Loucy (cell line): ENCODE data around the gene RHEB.

Experiments
- H2AFZ ChIP-seq: fragments of 200-600 bp; sonication (generic); 2 replicates; pipeline ENCODE4 v1.6.0; 2016; ENCODE audit warnings: antibody characterized with exemption, mild to moderate bottlenecking, low read length, moderate library complexity
- H3F3A ChIP-seq: fragments of 200-600 bp; 2 replicates; pipeline ENCODE4 v1.6.0; 2016; ENCODE audit warnings: antibody characterized with exemption, low read depth, mild to moderate bottlenecking
- H3K27me3 ChIP-seq: fragments of 200-600 bp; sonication (generic); 2 replicates; pipeline ENCODE4 v1.6.1; 2014; ENCODE audit warnings: low read length, mild to moderate bottlenecking; ENCODE audit not compliant: insufficient read depth, poor library complexity, severe bottlenecking
- H3K36me3 ChIP-seq: fragments of 200-600 bp; sonication (generic); 2 replicates; pipeline ENCODE4 v1.6.1; 2016; ENCODE audit warnings: low read length; ENCODE audit not compliant: insufficient read depth
- H3K4me1 ChIP-seq: fragments of 200-600 bp; sonication (generic); 2 replicates; pipeline ENCODE4 v1.5.1; 2014; ENCODE audit warnings: low read length, mild to moderate bottlenecking; ENCODE audit not compliant: insufficient read depth, poor library complexity, severe bottlenecking
- H3K4me2 ChIP-seq: fragments of 200-600 bp; sonication (generic); 2 replicates; pipeline ENCODE4 v1.6.0; 2014; ENCODE audit warnings: antibody characterized with exemption, low read length, low read depth, mild to moderate bottlenecking; ENCODE audit not compliant: poor library complexity, severe bottlenecking
- H3K4me3 ChIP-seq: fragments of 200-600 bp; sonication (generic); 2 replicates; pipeline ENCODE4 v1.5.1; 2014; ENCODE audit warnings: low read length, mild to moderate bottlenecking, mixed read lengths; ENCODE audit not compliant: poor library complexity, severe bottlenecking
- H3K79me2 ChIP-seq: fragments of 200-600 bp; sonication (generic); 2 replicates; pipeline ENCODE4 v1.6.1; 2014; ENCODE audit warnings: low read length; ENCODE audit not compliant: insufficient read depth
- H3K9ac ChIP-seq: fragments of 200-600 bp; sonication (generic); 2 replicates; pipeline ENCODE4 v1.6.0; 2014; ENCODE audit warnings: mild to moderate bottlenecking, low read depth, low read length, moderate library complexity; ENCODE audit not compliant: poor library complexity, severe bottlenecking
- H3K9me2 ChIP-seq: fragments of 200-600 bp; sonication (generic); replicated peaks from 2 replicates; pipeline ENCODE4 v1.6.1; 2016; ENCODE audit warnings: low read depth, low read length, mixed read lengths
- H3K9me3 ChIP-seq: fragments of 200-600 bp; sonication (generic); 2 replicates; pipeline ENCODE4 v1.6.1; 2014; ENCODE audit warnings: mild to moderate bottlenecking, antibody characterized with exemption, low read length, low read depth; ENCODE audit not compliant: insufficient read depth
- H4K20me1 ChIP-seq: fragments of 200-600 bp; sonication (generic); 2 replicates; pipeline ENCODE4 v1.6.0; 2014; ENCODE audit warnings: antibody characterized with exemption, low read length, mild to moderate bottlenecking; ENCODE audit not compliant: insufficient read depth, poor library complexity, severe bottlenecking
- EZH2phosphoT487 ChIP-seq: fragments of 200-600 bp; IDR thresholded peaks from 2 replicates; pipeline ENCODE4 v1.6.1; 2018; ENCODE audit warnings: antibody characterized with exemption, mild to moderate bottlenecking, moderate library complexity, borderline replicate concordance
- TF ChIP-seq, protein P1 (sequence below): fragments of 200-600 bp; sonication (generic); conservative IDR thresholded peaks from 2 replicates; pipeline ENCODE4 v1.5.1; 2014; ENCODE audit warnings: mild to moderate bottlenecking, antibody characterized with exemption, low read length

The RHEB gene

DNA sequence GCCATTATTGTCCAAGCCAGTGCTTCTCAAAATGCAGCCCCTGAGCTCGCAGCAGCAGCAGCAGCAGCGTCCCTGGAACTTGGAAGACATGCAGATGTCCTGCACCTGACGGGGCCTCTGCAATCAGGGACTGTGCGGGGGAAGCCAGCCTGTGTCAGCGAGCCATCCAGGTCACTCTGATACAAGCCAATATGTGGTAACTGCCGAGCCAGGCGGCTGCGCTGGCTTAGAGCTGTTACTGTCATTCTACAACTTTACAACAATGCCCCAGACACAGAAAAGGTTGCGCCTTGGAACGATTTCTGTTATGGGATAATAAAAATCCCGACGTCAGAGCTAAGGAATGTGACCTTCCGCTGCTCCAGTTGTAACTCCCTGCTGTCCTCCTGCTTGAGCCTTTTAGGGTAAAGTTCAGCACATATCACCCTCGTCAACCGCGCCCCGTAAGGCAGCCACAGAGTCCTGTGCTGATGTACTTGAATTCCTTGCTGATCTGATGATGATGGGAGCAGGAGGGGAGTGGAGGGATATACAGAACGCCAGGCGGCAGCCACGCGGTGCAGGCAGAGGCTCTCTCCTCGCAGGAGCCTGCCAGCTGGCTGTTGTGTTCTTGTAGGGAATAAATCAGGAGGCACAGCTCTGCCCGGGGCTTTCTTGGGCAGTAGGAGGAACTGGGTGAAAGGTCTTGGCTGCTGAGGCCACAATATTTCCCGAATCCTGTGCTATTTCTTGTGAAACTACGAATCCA lies 59.8 kb downstream of the RHEB start:
- Histone ChIP-seq H3K4me3 (no peak overlapping the region), H3K9me3 (peaks cover 8% of the 10 kb centered on the region; the same call in 1 of the 2 replicates), H3F3A (no peaks in the 10 kb centered on the region), H3K79me2 (no peaks in the 10 kb centered on the region), H3K4me2 (no peak overlapping the region), H2AFZ (no peak overlapping the region), H4K20me1 (no peaks in the 10 kb centered on the region), H3K9me2 (no peaks in the 10 kb centered on the region), H3K9ac (no peak overlapping the region), H3K36me3 (peaks cover 24% of the 10 kb centered on the region; the same call in 1 of the 2 replicates), H3K27me3 (no peaks in the 10 kb centered on the region), H3K4me1 (no peaks in the 10 kb centered on the region)
- TF ChIP-seq, protein P1, sequence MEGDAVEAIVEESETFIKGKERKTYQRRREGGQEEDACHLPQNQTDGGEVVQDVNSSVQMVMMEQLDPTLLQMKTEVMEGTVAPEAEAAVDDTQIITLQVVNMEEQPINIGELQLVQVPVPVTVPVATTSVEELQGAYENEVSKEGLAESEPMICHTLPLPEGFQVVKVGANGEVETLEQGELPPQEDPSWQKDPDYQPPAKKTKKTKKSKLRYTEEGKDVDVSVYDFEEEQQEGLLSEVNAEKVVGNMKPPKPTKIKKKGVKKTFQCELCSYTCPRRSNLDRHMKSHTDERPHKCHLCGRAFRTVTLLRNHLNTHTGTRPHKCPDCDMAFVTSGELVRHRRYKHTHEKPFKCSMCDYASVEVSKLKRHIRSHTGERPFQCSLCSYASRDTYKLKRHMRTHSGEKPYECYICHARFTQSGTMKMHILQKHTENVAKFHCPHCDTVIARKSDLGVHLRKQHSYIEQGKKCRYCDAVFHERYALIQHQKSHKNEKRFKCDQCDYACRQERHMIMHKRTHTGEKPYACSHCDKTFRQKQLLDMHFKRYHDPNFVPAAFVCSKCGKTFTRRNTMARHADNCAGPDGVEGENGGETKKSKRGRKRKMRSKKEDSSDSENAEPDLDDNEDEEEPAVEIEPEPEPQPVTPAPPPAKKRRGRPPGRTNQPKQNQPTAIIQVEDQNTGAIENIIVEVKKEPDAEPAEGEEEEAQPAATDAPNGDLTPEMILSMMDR, result no peak

DNA sequence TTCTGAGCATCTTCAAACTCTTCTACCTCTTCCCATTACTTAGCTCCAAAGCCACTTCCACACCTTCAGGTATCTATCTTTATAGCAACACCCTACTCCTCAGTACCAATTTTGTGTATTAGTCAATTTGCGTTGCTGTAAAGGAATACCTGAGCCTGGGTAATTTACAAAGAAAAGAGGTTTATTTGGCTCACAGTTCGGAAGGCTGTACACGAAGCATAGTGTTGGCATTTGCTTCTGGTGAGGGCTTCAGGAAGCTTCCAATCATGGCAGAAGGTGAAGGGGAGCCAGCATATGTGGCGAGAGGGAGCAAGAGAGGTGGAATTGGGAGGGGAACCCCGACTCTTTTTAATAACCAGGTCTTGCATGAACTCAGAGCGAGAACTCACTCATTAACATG lies 62.2 kb downstream of the RHEB start:
- H3K9me2 ChIP-seq, result no peaks in the 10 kb centered on the region
- H2AFZ ChIP-seq, result no peak overlapping the region
- H3F3A ChIP-seq, result no peaks in the 10 kb centered on the region
- H3K36me3 ChIP-seq, result 0 out of 2 replicates have a peak, but pooled peaks cover under 1% of the 10 kb centered on the region
- H3K79me2 ChIP-seq, result no peaks in the 10 kb centered on the region
- H3K9ac ChIP-seq, result no peak overlapping the region
- H4K20me1 ChIP-seq, result no peaks in the 10 kb centered on the region
- H3K4me3 ChIP-seq, result no peak overlapping the region
- peaks cover 4% of the 10 kb centered on the region; the same call in 1 of the 2 replicates for H3K9me3 ChIP-seq
- TF ChIP-seq, protein P1, result no peak
- no peak for TF ChIP-seq EZH2phosphoT487
- no peaks in the 10 kb centered on the region for H3K4me1 ChIP-seq
- no peaks in the 10 kb centered on the region for H3K27me3 ChIP-seq
- H3K4me2 ChIP-seq, result no peak overlapping the region

DNA sequence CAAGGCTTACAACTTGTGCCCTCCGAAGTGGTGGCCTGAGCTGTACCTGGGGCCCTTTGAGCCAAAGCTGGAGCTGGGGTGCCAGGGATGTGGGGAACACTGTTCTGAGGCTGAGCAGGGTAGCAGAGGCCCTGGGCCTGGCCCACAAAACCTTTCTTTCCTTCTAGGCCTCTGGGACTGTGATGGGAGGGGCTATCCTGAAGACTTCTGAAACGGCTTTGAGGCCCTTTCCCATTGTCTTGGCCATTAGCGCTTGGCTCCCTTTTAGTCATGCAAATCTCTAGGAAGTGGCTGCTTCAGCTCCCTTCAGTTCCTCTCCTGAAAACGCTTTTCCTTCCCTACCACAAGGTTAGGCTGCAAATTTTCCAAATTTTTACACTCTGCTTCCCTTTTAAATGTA lies 62.9 kb downstream of the RHEB start:
- no peaks in the 10 kb centered on the region for H3K36me3 ChIP-seq
- H3K9me2 ChIP-seq, result no peaks in the 10 kb centered on the region
- no peak overlapping the region for H3K4me3 ChIP-seq
- H4K20me1 ChIP-seq, result no peaks in the 10 kb centered on the region
- H3K4me1 ChIP-seq, result no peaks in the 10 kb centered on the region
- no peak overlapping the region for H3K9ac ChIP-seq
- no peaks in the 10 kb centered on the region for H3K9me3 ChIP-seq
- H3K4me2 ChIP-seq, result no peak overlapping the region
- H3F3A ChIP-seq, result no peaks in the 10 kb centered on the region
- H3K79me2 ChIP-seq, result no peaks in the 10 kb centered on the region
- H3K27me3 ChIP-seq, result no peaks in the 10 kb centered on the region
- no peak for TF ChIP-seq EZH2phosphoT487
- TF ChIP-seq, protein P1, result no peak
- no peak overlapping the region for H2AFZ ChIP-seq
